Measurements from ENCODE around the gene RGSL1.

GRCh38 chr1:182588500-182589396 is 138.8 kb downstream of the RGSL1 start, which contains the start of gene RNASEL:
- TF ChIP-seq CTCF (conservative IDR thresholded peaks at IDR 0.05 in 1 of 2, IDR thresholded peaks at IDR 0.05 in 1 of 2; ENCODE audit: low read depth in 1 of 2, low read length in 2 of 2), result no peak
- no peak for TF ChIP-seq EZH2 (IDR thresholded peaks at IDR 0.05; ENCODE audit: low read length, missing control alignments)

Measured in fibroblast of lung (primary cell).